Activated T-helper 2 cell treated with anti-CD3 and anti-CD28 coated beads, Interferon-gamma antibody, Interleukin-2, Interleukin-4, amounts not matched to agents 10 μg/mL and 5 μg/mL and 100 μg/mL, durations not matched to agents 14 hours and 24 hours and 36 hours (primary cell): ENCODE results near the gene FTO. TPM values are rescaled to one million over a fixed set of nuclear protein-coding genes. Genes with fewer than 3 reads are reported as not detected.
"Not testable (repeated sequence)": the region's sequence is repeated elsewhere in the genome, so short reads cannot be mapped to it uniquely, and the experiment has no call there.

Experiments
- DNase-seq: peaks from one replicate; pipeline ENCODE4 v3.0.0; 2021; ENCODE audit warnings: low spot score
- H3K27ac Mint-ChIP-seq: one replicate; pipeline ENCODE4 v1.8.0; 2021; ENCODE audit warnings: mixed read lengths
- H3K27me3 Mint-ChIP-seq: one replicate; pipeline ENCODE4 v1.8.0; 2021; ENCODE audit warnings: low read depth, mixed read lengths
- H3K36me3 Mint-ChIP-seq: one replicate; pipeline ENCODE4 v1.8.0; 2021; ENCODE audit warnings: low read depth, mixed read lengths
- H3K4me1 Mint-ChIP-seq: one replicate; pipeline ENCODE4 v1.8.0; 2021; ENCODE audit warnings: low read depth, mixed read lengths
- H3K4me3 Mint-ChIP-seq: one replicate; pipeline ENCODE4 v1.8.0; 2021; ENCODE audit warnings: low read depth, mild to moderate bottlenecking, moderate library complexity, mixed read lengths
- H3K9me3 Mint-ChIP-seq: one replicate; pipeline ENCODE4 v1.8.0; 2021; ENCODE audit warnings: mixed read lengths
- intact Hi-C: fragments of 100-400 bp; cut with micrococcal nuclease; formaldehyde crosslinking; loops from one replicate; pipeline ENCODE4 v1.15.1; 2023
- total RNA-seq: library from RNA; stranded (reverse); gene quantifications from 2 replicates; pipeline ENCODE4 v1.2.3, GENCODE V29; 2022

The FTO gene
- total RNA-seq, 1 donor from 2014 or later: 62.7 TPM

DNA sequence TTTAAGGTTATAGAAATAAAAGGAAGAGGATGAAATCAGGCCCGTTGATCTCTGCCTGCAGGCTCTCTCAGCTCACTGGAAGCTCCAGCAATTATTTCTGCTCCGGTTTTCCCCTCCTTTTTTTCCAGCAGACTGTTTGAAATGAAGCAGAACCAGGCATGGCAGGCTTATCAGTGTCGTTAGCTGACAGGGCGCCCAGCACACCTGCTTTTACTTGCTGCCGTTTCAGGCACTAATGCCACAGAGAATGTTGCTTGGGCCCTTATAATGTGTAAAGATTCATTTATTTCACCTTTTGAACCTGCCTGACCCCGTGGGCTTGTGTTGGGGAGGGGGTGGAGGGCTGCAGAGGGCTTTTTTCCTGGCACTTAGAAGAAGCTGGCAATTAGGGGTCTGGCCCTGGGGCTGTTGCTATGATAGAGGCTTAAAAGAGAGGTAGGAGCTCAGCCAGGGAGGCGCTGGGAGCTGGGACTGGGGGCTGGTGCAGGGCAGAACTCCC, 474.6 kb downstream of the FTO start:
- no peak for DNase-seq
- no peak overlapping the region for H3K4me3 Mint-ChIP-seq
- no peaks in the 10 kb centered on the region for H3K9me3 Mint-ChIP-seq
- intact Hi-C loops: no loop called here
- peaks cover 2% of the 10 kb centered on the region for H3K4me1 Mint-ChIP-seq
- no peak overlapping the region for H3K27ac Mint-ChIP-seq
- H3K36me3 Mint-ChIP-seq: no peaks in the 10 kb centered on the region
- H3K27me3 Mint-ChIP-seq: peaks cover 6% of the 10 kb centered on the region

DNA sequence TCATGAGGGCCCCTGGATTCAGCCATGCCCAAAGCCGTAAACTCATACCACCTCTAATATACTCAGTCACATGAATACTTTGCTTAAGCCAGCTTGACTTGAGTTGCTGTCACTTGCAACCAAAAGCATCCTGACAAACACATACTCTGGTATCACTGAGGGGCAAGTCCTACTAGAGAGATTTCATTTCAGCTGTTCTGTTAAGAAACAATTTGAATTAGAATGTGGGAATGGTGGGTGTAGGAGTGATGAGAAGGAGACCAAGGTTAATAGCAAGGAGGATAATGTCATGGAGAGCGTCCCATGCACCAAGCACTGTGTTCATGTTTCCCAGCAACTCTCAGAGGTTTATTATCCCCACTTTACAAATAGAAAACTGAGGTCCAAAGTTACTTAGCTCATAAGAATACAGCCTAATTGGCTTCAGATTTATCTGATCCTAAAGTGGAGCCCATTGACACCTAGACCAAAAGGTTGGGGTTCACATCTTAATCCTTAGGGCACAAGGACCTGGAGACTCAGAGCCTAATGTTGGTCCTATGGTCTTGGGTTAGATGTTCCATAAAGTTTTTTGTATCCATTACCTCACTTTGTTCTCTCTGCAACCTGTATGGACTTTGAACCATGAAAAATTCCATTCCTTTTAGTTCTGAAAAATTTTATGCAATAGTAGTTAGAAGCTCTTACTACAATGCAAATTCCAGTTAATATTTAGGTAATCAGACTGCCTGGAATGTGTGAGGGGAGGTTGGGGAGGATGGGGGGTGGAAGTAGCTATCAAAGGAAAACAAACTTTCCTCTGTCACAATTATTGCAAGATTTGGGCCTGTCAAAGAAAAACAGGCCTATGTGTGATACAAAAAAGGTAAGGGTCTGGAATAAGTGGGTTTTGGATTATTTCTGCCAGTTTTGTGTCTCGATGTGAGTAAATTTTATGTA, 476.7 kb downstream of the FTO start:
- peaks cover 10% of the 10 kb centered on the region for H3K27me3 Mint-ChIP-seq
- intact Hi-C loops: no loop called here
- no peaks in the 10 kb centered on the region for H3K9me3 Mint-ChIP-seq
- no peak overlapping the region for H3K4me3 Mint-ChIP-seq
- H3K27ac Mint-ChIP-seq: no peak overlapping the region
- H3K36me3 Mint-ChIP-seq: no peaks in the 10 kb centered on the region
- DNase-seq: no peak
- H3K4me1 Mint-ChIP-seq: peaks cover 2% of the 10 kb centered on the region

DNA sequence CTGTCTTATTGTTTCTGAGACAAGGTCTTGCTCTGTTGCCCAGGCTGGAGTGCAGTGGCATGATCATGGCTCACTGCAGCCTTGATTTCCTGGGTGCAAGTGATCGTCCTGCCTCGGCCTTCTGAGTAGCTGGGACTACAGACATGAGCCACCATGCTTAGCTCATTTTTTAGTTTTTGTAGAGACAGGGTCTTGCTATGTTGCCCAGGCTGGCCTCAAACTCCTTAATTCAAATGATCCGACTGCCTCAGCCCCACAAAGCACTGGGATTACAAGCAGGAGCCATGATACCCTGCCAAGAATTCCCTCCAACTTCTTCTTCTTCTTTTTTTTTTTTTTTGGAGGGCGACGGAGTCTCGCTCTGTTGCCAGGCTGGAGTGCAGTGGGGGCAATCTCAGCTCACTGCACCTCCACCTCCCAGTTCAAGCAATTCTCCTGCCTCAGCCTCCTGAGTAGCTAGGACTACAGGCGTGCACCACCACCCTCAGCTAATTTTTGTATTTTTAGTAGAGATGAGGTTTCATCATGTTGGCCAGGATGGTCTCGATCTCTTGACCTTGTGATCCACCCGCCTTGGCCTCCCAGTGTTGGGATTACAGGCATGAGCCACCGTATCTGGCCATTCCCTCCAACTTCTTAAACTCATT, 477.9 kb downstream of the FTO start:
- not testable (repeated sequence) for H3K36me3 Mint-ChIP-seq, H3K27ac Mint-ChIP-seq, H3K4me1 Mint-ChIP-seq

DNA sequence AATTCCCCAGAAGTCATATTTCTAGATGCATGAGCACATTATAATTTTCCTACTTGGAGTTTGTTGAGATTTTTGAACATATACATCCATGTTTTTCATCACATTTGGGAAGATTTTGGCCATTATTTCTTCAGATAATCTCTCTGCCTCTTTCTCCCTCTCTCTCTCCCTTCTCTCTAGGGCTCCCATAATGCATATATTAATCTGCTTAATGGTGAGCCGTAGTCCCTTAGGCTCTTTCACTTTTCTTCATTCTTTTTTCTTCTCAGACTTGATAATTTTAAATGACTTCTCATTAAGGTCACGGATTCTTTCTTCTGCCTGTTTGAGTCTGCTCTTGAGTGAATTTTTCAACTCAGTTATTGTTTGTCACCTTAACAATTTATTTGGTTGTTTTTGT, 481.1 kb downstream of the FTO start:
- Mint-ChIP-seq H3K27me3 (peaks cover 7% of the 10 kb centered on the region), H3K36me3 (no peaks in the 10 kb centered on the region), H3K4me3 (no peak overlapping the region), H3K4me1 (no peaks in the 10 kb centered on the region), H3K9me3 (no peaks in the 10 kb centered on the region), H3K27ac (no peak overlapping the region)
- DNase-seq: no peak
- intact Hi-C loops: no loop called here

More for the DNA sequence above, 477.9 kb downstream of the FTO start:
- intact Hi-C loops, H3K9me3 Mint-ChIP-seq, DNase-seq, H3K27me3 Mint-ChIP-seq, H3K4me3 Mint-ChIP-seq: not testable (repeated sequence)

DNA sequence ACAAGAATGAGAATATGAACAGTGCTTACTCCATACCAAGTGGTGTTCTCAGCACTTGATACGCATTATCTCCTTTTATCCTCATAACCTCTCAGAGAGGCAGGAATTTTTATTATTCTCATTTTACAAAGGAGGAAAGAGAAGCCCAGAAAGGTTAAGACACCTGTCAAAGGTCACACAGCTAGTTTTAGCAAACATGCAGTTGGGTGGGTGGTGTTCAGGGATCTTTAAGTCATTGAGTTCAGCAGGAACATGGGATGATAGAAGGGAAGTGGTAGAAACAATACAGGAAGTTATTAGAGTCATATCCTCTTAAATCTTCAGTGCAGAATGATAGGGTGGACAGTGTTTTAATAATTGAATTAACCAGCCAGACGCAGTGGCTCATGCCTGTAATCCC, 487.2 kb downstream of the FTO start:
- Mint-ChIP-seq H3K36me3 (no peaks in the 10 kb centered on the region), H3K4me3 (no peak overlapping the region), H3K27me3 (peaks cover 3% of the 10 kb centered on the region), H3K9me3 (no peaks in the 10 kb centered on the region), H3K4me1 (no peaks in the 10 kb centered on the region), H3K27ac (no peak overlapping the region)
- intact Hi-C loops: no loop called here
- DNase-seq: no peak

DNA sequence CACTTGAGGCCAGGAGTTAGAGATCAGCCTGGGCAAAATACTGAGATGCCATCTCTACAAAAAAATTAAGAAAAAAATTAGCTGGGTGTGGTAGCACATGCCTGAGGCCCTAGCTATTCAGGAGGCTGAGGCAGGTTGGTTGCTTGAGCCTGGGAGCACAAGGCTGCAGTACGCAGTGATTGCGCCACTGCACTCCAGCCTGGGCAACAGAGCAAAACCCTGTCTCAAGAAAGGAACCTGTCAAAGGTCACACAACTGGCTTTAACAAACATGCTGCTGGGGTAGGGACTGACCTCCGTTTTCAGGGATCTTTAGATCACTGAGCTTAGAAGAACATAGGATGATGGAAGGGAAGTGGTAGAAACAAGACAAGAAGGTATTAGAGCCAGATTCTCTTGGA, 487.6 kb downstream of the FTO start:
- no peak overlapping the region for H3K27ac Mint-ChIP-seq
- no peaks in the 10 kb centered on the region for H3K9me3 Mint-ChIP-seq
- H3K4me1 Mint-ChIP-seq: no peaks in the 10 kb centered on the region
- no peaks in the 10 kb centered on the region for H3K36me3 Mint-ChIP-seq
- no peak for DNase-seq
- peaks cover 3% of the 10 kb centered on the region for H3K27me3 Mint-ChIP-seq
- no peak overlapping the region for H3K4me3 Mint-ChIP-seq
- intact Hi-C loops: no loop called here

DNA sequence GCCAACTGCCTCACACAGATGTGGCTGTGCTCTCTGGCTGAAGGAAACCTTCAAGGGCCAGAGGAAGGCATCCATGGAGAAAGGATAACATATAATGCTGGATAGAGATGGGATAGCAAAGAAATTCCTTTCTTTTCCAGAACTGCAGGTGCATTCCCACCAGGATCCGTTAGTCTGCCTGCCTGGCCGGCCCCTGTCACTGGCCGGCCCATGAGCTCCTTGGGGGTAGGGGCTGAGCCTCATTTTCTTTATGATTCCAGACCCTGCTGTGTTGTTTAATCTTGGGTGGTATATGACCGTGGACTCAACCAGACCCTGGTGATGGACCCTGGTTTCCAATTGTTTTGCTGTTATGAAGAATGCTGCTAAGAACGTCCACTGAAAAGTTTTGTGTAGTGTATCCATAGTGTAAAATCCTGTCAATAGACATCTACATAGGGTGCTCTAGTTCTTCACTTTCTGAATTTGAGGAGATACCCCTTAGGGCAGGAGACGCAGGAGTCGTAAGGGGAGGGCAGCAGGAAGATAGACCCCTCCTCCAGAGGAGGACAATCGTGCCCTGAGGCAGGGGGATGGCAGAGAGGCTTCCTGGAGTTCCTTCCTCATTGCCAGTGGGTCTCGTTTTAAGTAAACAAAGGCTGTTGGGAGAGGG, 489.2 kb downstream of the FTO start:
- no peak overlapping the region for H3K4me3 Mint-ChIP-seq
- no peaks in the 10 kb centered on the region for H3K4me1 Mint-ChIP-seq

DNA sequence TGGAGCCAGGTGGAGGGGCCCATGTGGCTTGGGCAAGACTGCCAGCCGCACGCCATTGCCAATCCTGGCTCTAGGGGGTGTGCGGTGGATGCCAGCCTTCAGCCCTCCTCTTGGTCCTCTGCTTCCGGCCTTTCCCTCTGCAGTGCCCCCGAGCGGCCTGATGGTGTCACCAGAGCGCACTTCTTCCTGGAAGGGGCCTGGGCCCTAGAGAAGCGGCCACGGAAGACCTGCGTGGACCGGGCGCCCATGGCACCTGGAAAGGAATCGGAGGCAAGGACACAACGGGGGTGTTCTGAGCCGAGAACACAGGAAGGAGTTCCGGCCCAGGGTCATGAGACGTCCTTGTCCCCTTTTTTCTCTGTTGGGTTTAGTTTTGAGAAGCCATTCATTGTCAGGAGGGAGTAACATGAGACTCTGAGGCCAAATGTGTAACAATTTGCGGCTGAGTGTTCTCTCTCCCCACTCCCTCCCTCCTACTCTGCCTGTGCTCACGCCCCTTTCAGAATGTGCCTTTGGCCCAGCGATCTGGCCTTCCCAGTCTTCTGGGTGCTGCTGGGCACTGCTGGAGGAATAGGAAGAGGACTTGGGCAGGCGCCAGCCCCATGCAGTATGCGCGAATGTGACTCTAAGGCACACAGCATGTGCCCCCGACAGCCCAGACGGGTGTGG, 489.8 kb downstream of the FTO start:
- H3K27me3 Mint-ChIP-seq: peaks cover 3% of the 10 kb centered on the region
- H3K36me3 Mint-ChIP-seq: no peaks in the 10 kb centered on the region
- no peaks in the 10 kb centered on the region for H3K4me1 Mint-ChIP-seq
- H3K27ac Mint-ChIP-seq: no peak overlapping the region
- no peaks in the 10 kb centered on the region for H3K9me3 Mint-ChIP-seq
- intact Hi-C loops: no loop called here
- H3K4me3 Mint-ChIP-seq: no peak overlapping the region
- peak; percentile 36 for DNase-seq

More for the DNA sequence above, 489.2 kb downstream of the FTO start:
- Mint-ChIP-seq H3K27me3 (peaks cover 3% of the 10 kb centered on the region), H3K9me3 (no peaks in the 10 kb centered on the region), H3K27ac (no peak overlapping the region), H3K36me3 (no peaks in the 10 kb centered on the region)
- intact Hi-C loops: no loop called here
- no peak for DNase-seq

DNA sequence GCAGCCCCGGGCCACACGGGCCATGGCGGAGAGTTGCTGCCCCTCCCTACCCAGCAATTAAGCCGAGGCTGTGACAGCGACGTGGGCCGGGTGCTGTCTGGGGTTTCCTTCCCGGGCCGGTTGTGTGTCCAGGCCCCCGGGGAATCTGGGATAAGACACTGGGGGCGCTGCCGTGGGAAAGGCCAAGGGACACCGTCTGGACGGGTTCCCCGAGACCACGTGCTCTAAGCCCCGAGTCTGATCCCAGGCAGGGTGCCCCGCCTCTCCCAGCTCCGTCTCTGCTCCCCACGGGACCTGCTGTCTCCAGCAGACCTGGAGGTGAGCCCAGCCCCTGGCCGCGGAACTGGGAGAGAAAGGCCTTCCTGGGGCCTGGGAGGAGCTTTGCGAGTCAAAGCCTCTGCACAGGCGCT, 490.4 kb downstream of the FTO start:
- intact Hi-C loops: no loop called here
- no peaks in the 10 kb centered on the region for H3K4me1 Mint-ChIP-seq
- no peak overlapping the region for H3K27ac Mint-ChIP-seq
- no peaks in the 10 kb centered on the region for H3K36me3 Mint-ChIP-seq
- no peaks in the 10 kb centered on the region for H3K9me3 Mint-ChIP-seq
- peaks cover 3% of the 10 kb centered on the region for H3K27me3 Mint-ChIP-seq
- no peak overlapping the region for H3K4me3 Mint-ChIP-seq
- DNase-seq: no peak

DNA sequence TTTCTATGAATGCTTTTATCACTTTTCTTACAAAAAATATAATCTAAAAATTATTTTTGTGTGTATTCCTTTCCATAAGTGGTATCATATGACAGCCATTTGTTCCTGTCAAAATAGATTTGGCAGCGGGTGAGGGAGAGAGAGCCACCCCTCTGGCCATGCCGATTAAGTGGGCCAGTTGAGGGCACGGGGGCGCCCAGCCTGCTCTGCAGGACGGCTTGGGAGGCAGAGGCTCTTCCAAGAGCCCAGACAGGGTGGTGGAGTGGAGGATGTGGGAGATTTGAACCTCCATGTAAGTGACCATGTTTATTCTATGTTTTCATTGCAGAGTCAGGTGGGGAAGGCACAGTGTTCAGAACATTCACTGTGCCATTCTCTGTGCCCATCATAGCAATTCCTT, 493.8 kb downstream of the FTO start:
- DNase-seq: no peak
- Mint-ChIP-seq H3K27me3 (no peaks in the 10 kb centered on the region), H3K36me3 (no peaks in the 10 kb centered on the region), H3K27ac (no peak overlapping the region), H3K4me1 (no peaks in the 10 kb centered on the region), H3K9me3 (no peaks in the 10 kb centered on the region), H3K4me3 (no peak overlapping the region)
- intact Hi-C loops: no loop called here

DNA sequence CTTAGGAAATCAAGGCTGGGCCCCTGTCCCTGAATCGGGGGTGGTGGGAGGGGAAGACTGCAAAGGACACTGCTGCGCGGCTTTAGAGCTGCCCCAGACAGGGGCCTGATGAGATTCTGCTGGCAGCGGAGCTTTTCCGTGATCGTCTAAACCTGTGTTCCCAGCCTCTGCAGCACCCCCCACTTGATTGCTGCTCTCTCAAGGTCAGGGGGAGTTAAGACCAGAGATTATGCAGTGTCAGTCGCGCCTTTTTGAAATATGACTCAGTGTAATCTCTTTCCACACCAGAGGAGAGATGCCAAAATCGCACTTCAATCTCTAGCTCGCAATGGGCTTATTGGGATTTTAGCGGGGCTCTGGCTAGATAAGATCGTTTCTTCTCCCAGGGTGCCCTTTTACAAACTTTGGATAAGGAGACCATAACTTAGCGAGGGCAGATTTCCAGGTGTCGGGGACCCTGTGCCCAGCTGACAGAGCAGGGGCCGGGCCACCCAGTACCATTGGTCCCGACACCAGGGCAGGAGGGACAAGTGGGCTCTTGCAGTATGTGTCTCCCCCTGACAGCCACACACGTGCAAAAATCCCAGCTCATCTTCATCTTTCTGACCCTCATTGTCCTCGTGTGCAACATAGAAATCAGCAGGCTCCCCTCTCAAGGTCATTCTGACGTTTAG, 495.7 kb downstream of the FTO start:
- H3K27me3 Mint-ChIP-seq: no peaks in the 10 kb centered on the region
- no peaks in the 10 kb centered on the region for H3K9me3 Mint-ChIP-seq
- no peak for DNase-seq
- intact Hi-C loops: no loop called here
- H3K4me3 Mint-ChIP-seq: no peak overlapping the region
- H3K4me1 Mint-ChIP-seq: no peaks in the 10 kb centered on the region
- H3K27ac Mint-ChIP-seq: no peak overlapping the region
- no peaks in the 10 kb centered on the region for H3K36me3 Mint-ChIP-seq

DNA sequence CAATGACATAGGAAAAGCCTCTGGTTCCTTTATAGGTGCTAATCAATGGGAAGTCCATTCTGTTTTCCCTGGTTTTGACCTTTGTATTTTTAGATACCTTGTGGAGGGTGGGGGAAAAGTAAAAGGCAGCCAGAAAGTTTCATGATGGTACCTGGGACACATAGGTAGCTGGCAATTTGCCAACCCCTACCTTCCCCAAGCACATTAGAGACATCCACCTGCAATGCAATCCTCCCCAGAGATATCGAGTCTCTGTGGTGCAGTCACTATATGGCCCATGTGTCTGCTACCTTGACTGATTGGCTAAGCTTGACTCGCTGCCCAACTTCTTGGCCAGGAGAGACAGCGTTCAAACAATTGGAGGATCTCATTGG, 496.2 kb downstream of the FTO start:
- DNase-seq: no peak
- no peaks in the 10 kb centered on the region for H3K9me3 Mint-ChIP-seq
- intact Hi-C loops: no loop called here
- no peaks in the 10 kb centered on the region for H3K36me3 Mint-ChIP-seq
- no peak overlapping the region for H3K4me3 Mint-ChIP-seq
- no peak overlapping the region for H3K27ac Mint-ChIP-seq
- no peaks in the 10 kb centered on the region for H3K4me1 Mint-ChIP-seq
- no peaks in the 10 kb centered on the region for H3K27me3 Mint-ChIP-seq
